GM18861 (cell line): Measurements from ENCODE around the gene NOA1.

Experiments
- ATAC-seq: cut with Tn5 transposase; IDR thresholded peaks from one replicate; pipeline ENCODE4 v1.9.1; 2021; ENCODE audit not compliant: unreplicated experiment

The NOA1 gene

GRCh38 chr4:56977321-56978012 is at the start of gene NOA1:
TSS of gene NOA1 (minus strand) at chr4:56977606. CDS start at chr4:56977585, 21 bp downstream.
- ATAC-seq, result peak; percentile 86

- no peak for ATAC-seq
Observed at GRCh38 chr4:57023104-57023503, 45.7 kb upstream of the NOA1 start.

- ATAC-seq, result no peak
Observed at GRCh38 chr4:57020467-57021101, 43.2 kb upstream of the NOA1 start.

- no peak for ATAC-seq
Observed at GRCh38 chr4:57018980-57019379, 41.6 kb upstream of the NOA1 start.

GRCh38 chr4:57013543-57014120 is 36.2 kb upstream of the NOA1 start:
- no peak for ATAC-seq

- no peak for ATAC-seq
Observed at GRCh38 chr4:56999751-57000150, 22.3 kb upstream of the NOA1 start.

GRCh38 chr4:56995525-56995924 is 18.1 kb upstream of the NOA1 start:
- no peak for ATAC-seq

GRCh38 chr4:56990109-56990905 is 12.9 kb upstream of the NOA1 start:
- ATAC-seq, result no peak

GRCh38 chr4:56986952-56987351 is 9.5 kb upstream of the NOA1 start:
- ATAC-seq, result no peak

- ATAC-seq, result no peak
Observed at GRCh38 chr4:56986192-56986591, 8.8 kb upstream of the NOA1 start.

- ATAC-seq, result no peak
Observed at GRCh38 chr4:56981795-56982201, 4.4 kb upstream of the NOA1 start.

- no peak for ATAC-seq
Observed at GRCh38 chr4:56979421-56980072, 2.1 kb upstream of the NOA1 start.

GRCh38 chr4:56978750-56979303 is 1.4 kb upstream of the NOA1 start, which contains the start of gene POLR2B:
TSS of gene POLR2B (plus strand) at chr4:56978896. CDS start at chr4:56978986, 90 bp downstream.
- peak; percentile 42 for ATAC-seq

GRCh38 chr4:56976837-56977320 is 527 bp downstream of the NOA1 start:
- ATAC-seq, result peak; percentile 18

GRCh38 chr4:56976283-56976836 is 1.0 kb downstream of the NOA1 start:
- ATAC-seq, result no peak

- ATAC-seq, result no peak
Observed at GRCh38 chr4:56973336-56973735, 4.1 kb downstream of the NOA1 start.

GRCh38 chr4:56972809-56973208 is 4.6 kb downstream of the NOA1 start:
- ATAC-seq, result no peak

- no peak for ATAC-seq
Observed at GRCh38 chr4:56972389-56972788, 5.0 kb downstream of the NOA1 start.

- ATAC-seq, result no peak
Observed at GRCh38 chr4:56971383-56971782, 6.0 kb downstream of the NOA1 start.

- ATAC-seq, result no peak
Observed at GRCh38 chr4:56961107-56961500, 16.3 kb downstream of the NOA1 start.
